Measurements from ENCODE around the gene PCDHB11. TPM values are rescaled to one million over a fixed set of nuclear protein-coding genes. Genes with fewer than 3 reads are reported as not detected.
"Not testable (repeated sequence)": the region's sequence is repeated elsewhere in the genome, so short reads cannot be mapped to it uniquely, and the experiment has no call there.

The PCDHB11 gene
- total RNA-seq, 1 experiment from 2014 or later, result 0.85 TPM

- Mint-ChIP-seq H3K9me3 (ENCODE audit: low read depth, unreplicated experiment) (peaks cover 13% of the 10 kb centered on the region), H3K27ac (ENCODE audit: unreplicated experiment) (no peak overlapping the region), H3K4me1 (ENCODE audit: low read depth, unreplicated experiment) (no peaks in the 10 kb centered on the region), H3K36me3 (ENCODE audit: insufficient read depth, unreplicated experiment) (no peaks in the 10 kb centered on the region), H3K27me3 (ENCODE audit: unreplicated experiment) (no peaks in the 10 kb centered on the region), H3K4me3 (ENCODE audit: low read depth, unreplicated experiment) (no peak overlapping the region)
- BruUV-seq (replicated peaks), result no TSS peak
- CTCF ChIA-PET, result no interaction called here
- no peak for TF ChIP-seq CTCF (IDR thresholded peaks at IDR 0.05; ENCODE audit: unreplicated experiment)
- intact Hi-C loops (cut with micrococcal nuclease; ENCODE audit: unreplicated experiment), result no loop called here
- no peak for DNase-seq
Measured at GRCh38 chr5:141155540-141156374, 43.7 kb upstream of the PCDHB11 start.

- H3K9me3 Mint-ChIP-seq (ENCODE audit: low read depth, unreplicated experiment); H3K36me3 Mint-ChIP-seq (ENCODE audit: insufficient read depth, unreplicated experiment); intact Hi-C loops (cut with micrococcal nuclease; ENCODE audit: unreplicated experiment); H3K4me1 Mint-ChIP-seq (ENCODE audit: low read depth, unreplicated experiment); BruUV-seq (replicated peaks); H3K4me3 Mint-ChIP-seq (ENCODE audit: low read depth, unreplicated experiment); DNase-seq; H3K27ac Mint-ChIP-seq (ENCODE audit: unreplicated experiment); CTCF ChIA-PET; H3K27me3 Mint-ChIP-seq (ENCODE audit: unreplicated experiment): not testable (repeated sequence)
Measured at GRCh38 chr5:141157356-141157755, 42.1 kb upstream of the PCDHB11 start.

- H3K9me3 Mint-ChIP-seq (ENCODE audit: low read depth, unreplicated experiment); intact Hi-C loops (cut with micrococcal nuclease; ENCODE audit: unreplicated experiment); H3K4me1 Mint-ChIP-seq (ENCODE audit: low read depth, unreplicated experiment); H3K27me3 Mint-ChIP-seq (ENCODE audit: unreplicated experiment); H3K4me3 Mint-ChIP-seq (ENCODE audit: low read depth, unreplicated experiment); DNase-seq; H3K27ac Mint-ChIP-seq (ENCODE audit: unreplicated experiment); BruUV-seq (replicated peaks); CTCF ChIA-PET; H3K36me3 Mint-ChIP-seq (ENCODE audit: insufficient read depth, unreplicated experiment): not testable (repeated sequence)
Measured at GRCh38 chr5:141157901-141158300, 41.5 kb upstream of the PCDHB11 start.

- no TSS peak for BruUV-seq (replicated peaks)
- peak; percentile 14 for TF ChIP-seq CTCF (IDR thresholded peaks at IDR 0.05; ENCODE audit: unreplicated experiment)
- Mint-ChIP-seq H3K9me3 (ENCODE audit: low read depth, unreplicated experiment) (peaks cover 14% of the 10 kb centered on the region), H3K36me3 (ENCODE audit: insufficient read depth, unreplicated experiment) (peaks cover 4% of the 10 kb centered on the region), H3K4me1 (ENCODE audit: low read depth, unreplicated experiment) (no peaks in the 10 kb centered on the region), H3K27me3 (ENCODE audit: unreplicated experiment) (no peaks in the 10 kb centered on the region), H3K4me3 (ENCODE audit: low read depth, unreplicated experiment) (no peak within 1 kb of the TSS), H3K27ac (ENCODE audit: unreplicated experiment) (no peak within 1 kb of the TSS)
- intact Hi-C loops (cut with micrococcal nuclease; ENCODE audit: unreplicated experiment), result no loop called here
- DNase-seq, result no peak
- CTCF ChIA-PET, result no interaction called here
Measured at GRCh38 chr5:141172381-141173204, 26.8 kb upstream of the PCDHB11 start, which contains the start of gene PCDHB7. TSS of gene PCDHB7 (plus strand) at chr5:141172644. CDS start at chr5:141172836, 192 bp downstream.

GRCh38 chr5:141174291-141175104 lies 24.9 kb upstream of the PCDHB11 start:
- intact Hi-C loops (cut with micrococcal nuclease; ENCODE audit: unreplicated experiment); H3K27ac Mint-ChIP-seq (ENCODE audit: unreplicated experiment); H3K4me3 Mint-ChIP-seq (ENCODE audit: low read depth, unreplicated experiment); BruUV-seq (replicated peaks); H3K27me3 Mint-ChIP-seq (ENCODE audit: unreplicated experiment); H3K4me1 Mint-ChIP-seq (ENCODE audit: low read depth, unreplicated experiment); H3K36me3 Mint-ChIP-seq (ENCODE audit: insufficient read depth, unreplicated experiment); CTCF ChIA-PET; H3K9me3 Mint-ChIP-seq (ENCODE audit: low read depth, unreplicated experiment); DNase-seq: not testable (repeated sequence)

Data from Calu3 (cell line).